HEK293T (cell line): Measurements from ENCODE around the gene HYKK.
"Not testable (repeated sequence)": the region's sequence is repeated elsewhere in the genome, so short reads cannot be mapped to it uniquely, and the experiment has no call there.

Experiments
- CTCF ChIA-PET: fragments of 350-600 bp; formaldehyde crosslinking; extraction: SDS; loops from one replicate; lab custom pipeline; 2021; ENCODE audit warnings: antibody characterized with exemption, inconsistent platforms; lab: Yijun Ruan, JAX
- POLR2A ChIA-PET: fragments of 350-600 bp; formaldehyde crosslinking; extraction: SDS; loops from one replicate; lab custom pipeline; 2020; ENCODE audit warnings: antibody characterized with exemption, inconsistent platforms; lab: Yijun Ruan, JAX
- DNase-seq: peaks from one replicate; pipeline ENCODE4 v3.0.0; 2012; ENCODE audit warnings: mixed read lengths; ENCODE audit errors: extremely low spot score
- ARNT ChIP-seq: fragments of 450-650 bp; IDR thresholded peaks from 2 replicates; pipeline ENCODE4 v1.6.1; 2017; ENCODE audit warnings: mild to moderate bottlenecking
- BHLHE40 ChIP-seq: fragments of 450-650 bp; IDR thresholded peaks from 2 replicates; pipeline ENCODE4 v1.6.1; 2016; ENCODE audit warnings: mild to moderate bottlenecking, moderate library complexity, borderline replicate concordance
- CTBP1 ChIP-seq: fragments of 450-650 bp; IDR thresholded peaks from 2 replicates; pipeline ENCODE4 v1.6.1; 2016; ENCODE audit warnings: borderline replicate concordance
- ELF4 ChIP-seq: fragments of 450-650 bp; IDR thresholded peaks from 2 replicates; pipeline ENCODE4 v1.6.1; 2017; ENCODE audit warnings: antibody characterized with exemption
- FOXA1 ChIP-seq: fragments of 450-650 bp; IDR thresholded peaks from 2 replicates; pipeline ENCODE4 v1.6.1; 2016; ENCODE audit warnings: mild to moderate bottlenecking
- FOXK2 ChIP-seq: fragments of 450-650 bp; IDR thresholded peaks from 2 replicates; pipeline ENCODE4 v1.6.1; 2016; ENCODE audit warnings: mild to moderate bottlenecking
- FOXM1 ChIP-seq: fragments of 450-650 bp; IDR thresholded peaks from 2 replicates; pipeline ENCODE4 v1.6.1; 2017; ENCODE audit warnings: mild to moderate bottlenecking, borderline replicate concordance
- HDGF ChIP-seq: fragments of 450-650 bp; IDR thresholded peaks from 2 replicates; pipeline ENCODE4 v1.6.1; 2017; ENCODE audit warnings: antibody characterized with exemption, borderline replicate concordance
- L3MBTL2 ChIP-seq: fragments of 450-650 bp; conservative IDR thresholded peaks from 2 replicates; pipeline ENCODE4 v1.6.1; 2016; ENCODE audit warnings: mild to moderate bottlenecking
- LEF1 ChIP-seq: fragments of 450-650 bp; IDR thresholded peaks from 2 replicates; pipeline ENCODE4 v1.6.1; 2017; ENCODE audit warnings: mild to moderate bottlenecking, borderline replicate concordance
- NFRKB ChIP-seq: fragments of 450-650 bp; IDR thresholded peaks from 2 replicates; pipeline ENCODE4 v1.6.1; 2016; ENCODE audit warnings: mild to moderate bottlenecking, moderate library complexity
- SP1 ChIP-seq: fragments of 450-650 bp; IDR thresholded peaks from 2 replicates; pipeline ENCODE4 v1.6.1; 2017
- SUZ12 ChIP-seq: fragments of 450-650 bp; IDR thresholded peaks from 2 replicates; pipeline ENCODE4 v1.6.1; 2016; ENCODE audit warnings: mild to moderate bottlenecking
- TARDBP ChIP-seq: fragments of 450-650 bp; IDR thresholded peaks from 2 replicates; pipeline ENCODE4 v1.6.1; 2016
- ZNF384 ChIP-seq: fragments of 450-650 bp; IDR thresholded peaks from 2 replicates; pipeline ENCODE4 v1.6.1; 2016
- TF ChIP-seq, protein P1 (sequence below): fragments of 450-650 bp; IDR thresholded peaks from 2 replicates; pipeline ENCODE4 v1.6.1; 2016

The HYKK gene

DNA sequence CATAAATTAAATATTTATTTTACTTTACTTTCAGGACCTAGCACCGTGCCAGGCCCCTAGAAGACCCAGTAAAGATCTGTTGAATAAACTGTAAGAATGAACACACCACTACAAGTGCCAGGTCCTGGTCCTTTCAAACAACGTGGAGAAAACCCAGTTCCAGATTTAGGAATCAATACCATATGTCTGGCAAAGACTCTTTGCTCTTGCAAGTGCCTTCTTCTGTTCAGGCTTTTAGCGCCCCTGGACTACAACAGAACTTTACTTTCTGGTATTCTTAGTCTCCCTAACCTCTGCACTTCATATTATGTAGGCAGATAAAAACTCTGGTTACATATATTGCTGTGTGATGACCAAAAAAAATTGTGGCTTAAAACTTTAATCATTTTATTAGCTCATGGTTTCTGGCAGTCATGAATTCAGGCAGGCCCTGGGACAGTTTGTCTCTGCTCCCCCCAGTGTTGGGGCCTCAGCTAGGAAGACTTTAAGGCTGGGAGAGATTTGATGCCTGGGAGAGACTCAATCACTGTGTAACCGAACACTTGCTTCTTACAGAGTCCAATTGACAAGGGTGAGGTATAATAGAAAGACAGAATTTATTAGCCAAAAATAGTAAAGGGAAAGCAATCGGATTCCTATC lies 30.0 kb downstream of the HYKK start:
- TF ChIP-seq, protein P1, sequence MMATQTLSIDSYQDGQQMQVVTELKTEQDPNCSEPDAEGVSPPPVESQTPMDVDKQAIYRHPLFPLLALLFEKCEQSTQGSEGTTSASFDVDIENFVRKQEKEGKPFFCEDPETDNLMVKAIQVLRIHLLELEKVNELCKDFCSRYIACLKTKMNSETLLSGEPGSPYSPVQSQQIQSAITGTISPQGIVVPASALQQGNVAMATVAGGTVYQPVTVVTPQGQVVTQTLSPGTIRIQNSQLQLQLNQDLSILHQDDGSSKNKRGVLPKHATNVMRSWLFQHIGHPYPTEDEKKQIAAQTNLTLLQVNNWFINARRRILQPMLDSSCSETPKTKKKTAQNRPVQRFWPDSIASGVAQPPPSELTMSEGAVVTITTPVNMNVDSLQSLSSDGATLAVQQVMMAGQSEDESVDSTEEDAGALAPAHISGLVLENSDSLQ = no peak
- no peak for TF ChIP-seq FOXA1
- no peak for TF ChIP-seq CTBP1
- TF ChIP-seq ZNF384 = no peak
- no peak for TF ChIP-seq NFRKB
- no peak for TF ChIP-seq LEF1
- TF ChIP-seq ELF4 = no peak
- TF ChIP-seq SP1 = no peak
- TF ChIP-seq BHLHE40 = no peak
- TF ChIP-seq FOXM1 = no peak
- TF ChIP-seq L3MBTL2 = no peak
- no peak for TF ChIP-seq HDGF
- TF ChIP-seq SUZ12 = no peak
- CTCF ChIA-PET = no interaction called here
- POLR2A ChIA-PET = no interaction called here
- no peak for DNase-seq

DNA sequence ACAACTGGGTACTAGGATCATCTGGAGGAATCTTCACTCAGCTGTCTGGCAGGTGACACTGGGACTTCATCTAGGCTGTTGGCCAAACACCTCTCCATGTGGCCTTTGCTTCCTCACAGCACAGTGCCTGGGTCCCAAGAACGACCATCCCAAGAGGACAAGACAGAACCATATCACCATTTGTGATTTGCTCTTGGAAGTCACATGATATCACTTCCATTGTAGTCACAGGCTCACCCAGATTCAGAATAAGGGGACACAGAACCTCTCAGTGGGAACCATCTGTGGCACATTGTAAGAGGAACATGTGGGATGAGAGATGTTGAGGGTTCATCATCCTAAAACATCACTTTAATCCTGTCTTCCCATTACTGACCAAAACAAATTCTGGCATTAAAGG lies 31.0 kb downstream of the HYKK start:
- no peak for DNase-seq
- TF ChIP-seq, protein P1 = no peak
- no peak for TF ChIP-seq CTBP1
- TF ChIP-seq FOXA1 = no peak
- no peak for TF ChIP-seq HDGF
- TF ChIP-seq BHLHE40 = no peak
- no peak for TF ChIP-seq ZNF384
- no peak for TF ChIP-seq TARDBP
- no peak for TF ChIP-seq FOXK2
- CTCF ChIA-PET = no interaction called here
- POLR2A ChIA-PET = interaction anchor here (1.4 kb wide), 1 partner anchor 28 kb away, joined by 3 read pairs; no protein-coding TSS in a partner anchor

DNA sequence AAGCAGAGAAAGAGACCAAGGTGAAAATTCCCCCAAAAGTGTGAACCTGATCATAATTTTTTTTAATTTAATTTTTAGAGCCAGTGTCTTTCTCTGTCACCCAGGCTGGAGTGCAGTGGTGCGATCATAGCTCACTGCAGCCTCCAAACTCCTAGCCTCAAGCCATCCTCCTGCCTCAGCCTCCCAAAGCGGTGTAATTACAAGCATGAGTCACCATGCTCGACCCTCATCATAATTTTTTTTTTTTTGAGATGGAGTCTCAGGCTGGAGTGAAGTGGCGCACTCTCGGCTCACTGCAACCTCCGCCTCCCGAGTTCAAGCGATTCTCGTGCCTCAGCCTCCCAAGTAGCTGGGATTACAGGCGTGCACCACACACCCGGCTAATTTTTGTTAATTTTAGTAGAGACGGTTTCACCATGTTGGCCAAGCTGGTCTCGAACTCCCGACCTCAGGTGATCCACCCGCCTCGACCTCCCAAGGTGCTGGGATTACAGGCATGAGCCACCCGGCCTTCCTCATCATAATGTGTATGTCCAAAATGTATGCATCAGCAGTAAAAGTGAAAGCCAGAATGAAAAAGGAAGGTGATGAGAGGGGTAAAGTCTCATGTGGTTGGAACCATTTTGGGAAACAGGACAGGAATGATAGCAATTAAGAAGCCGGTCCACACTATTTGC lies 32.2 kb downstream of the HYKK start:
- DNase-seq, CTCF ChIA-PET: not testable (repeated sequence)
- POLR2A ChIA-PET = interaction anchor here (0.5 to 3.1 kb wide), 30 partner anchors 9 to 458 kb away, joined by 3 to 69 read pairs (median 4); partner anchors contain the start of genes CHRNA3, CHRNA5, HYKK and MORF4L1

DNA sequence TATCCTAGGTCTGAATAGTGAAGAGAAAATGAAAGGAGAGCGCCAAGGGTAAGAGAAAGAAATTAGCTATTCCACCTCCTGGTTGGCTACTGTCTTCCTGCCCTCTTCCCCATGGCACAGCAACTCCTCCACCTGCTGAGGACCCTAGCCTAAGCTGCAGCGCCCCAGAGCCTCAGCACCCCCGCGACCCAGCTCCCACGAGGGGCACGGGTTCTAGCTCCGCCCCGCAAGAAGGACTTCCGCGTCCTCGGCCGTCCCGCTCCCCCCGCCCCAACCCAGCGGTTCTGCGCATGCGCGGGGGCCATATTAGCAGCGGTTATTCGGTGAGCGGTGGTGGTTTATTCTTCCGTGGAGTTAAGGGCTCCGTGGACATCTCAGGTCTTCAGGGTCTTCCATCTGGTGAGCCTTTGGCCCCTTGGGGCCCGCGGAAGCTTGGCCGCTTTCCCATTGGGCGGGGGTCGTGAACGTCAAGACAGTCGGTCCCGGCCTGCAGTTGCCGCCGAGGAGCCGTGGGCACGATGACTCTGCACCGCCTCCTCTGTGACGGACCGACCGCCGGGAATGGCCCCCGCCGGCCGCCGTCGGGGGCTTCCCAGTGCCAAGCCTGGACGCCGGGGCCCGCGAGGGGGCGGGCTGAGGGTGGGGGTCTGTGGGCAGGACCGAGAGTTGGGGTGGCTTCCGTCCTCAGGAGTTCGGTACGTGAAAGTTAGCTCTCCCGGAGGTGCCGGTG lies 32.9 kb downstream of the HYKK start, which contains the start of gene PSMA4:
Gene PSMA4, plus strand, starts transcription at position 304 of the 730 bp plus-strand sequence. CDS start 1,484 bp downstream, outside the sequence.
- CTCF ChIA-PET = interaction anchor here (1.3 kb wide), 1 partner anchor 57 kb away, joined by 3 read pairs; no protein-coding TSS in a partner anchor
- POLR2A ChIA-PET = interaction anchor here (0.5 to 3.1 kb wide), 34 partner anchors 10 to 458 kb away, joined by 3 to 69 read pairs (median 4); partner anchors contain the start of genes CHRNA3, CHRNA5, HYKK and MORF4L1
- TF ChIP-seq BHLHE40 (no peak), ELF4 (peak; percentile 95), L3MBTL2 (peak; percentile 61)
- peak; percentile 97 for DNase-seq

DNA sequence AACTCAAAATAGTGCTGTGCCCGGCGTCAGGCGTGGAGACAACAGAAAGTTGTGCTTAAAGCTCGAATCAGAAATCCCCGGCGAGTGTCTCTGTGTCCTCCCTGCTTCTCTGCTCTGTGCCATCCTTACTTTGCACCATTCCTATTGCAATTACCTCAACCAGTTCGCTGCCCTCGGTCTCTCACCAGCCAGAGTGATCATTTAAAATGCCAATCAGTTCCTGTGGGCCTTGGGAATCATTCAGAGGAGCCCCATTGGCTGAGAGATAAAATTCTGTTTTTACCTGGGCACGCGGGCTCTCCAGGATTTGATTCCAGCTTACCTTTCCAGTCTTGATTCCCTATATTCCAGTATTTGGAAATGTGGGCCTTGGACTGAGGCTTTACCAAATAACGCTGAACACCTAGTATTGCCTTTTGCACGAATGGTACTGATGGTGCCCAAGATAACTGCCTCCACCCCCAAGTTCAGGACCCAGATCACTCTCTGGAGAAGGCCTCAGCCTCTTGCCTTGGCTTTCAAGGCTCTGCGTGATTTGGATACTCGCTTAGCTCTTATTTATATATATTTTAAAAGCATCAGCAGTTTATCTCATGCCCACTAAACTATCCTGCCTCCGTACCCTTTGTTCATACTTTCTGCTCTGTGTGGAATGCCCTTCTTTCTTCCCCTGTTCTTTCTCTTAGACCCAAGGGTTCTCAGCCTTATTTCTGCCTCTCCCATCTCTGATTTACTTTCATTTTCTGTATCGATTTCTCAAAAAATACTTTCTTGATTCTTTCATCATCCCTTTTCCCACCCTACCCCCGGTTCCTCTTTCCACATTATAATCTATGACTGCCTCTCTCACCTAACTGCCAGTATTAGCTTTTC lies 33.7 kb downstream of the HYKK start:
- TF ChIP-seq CTBP1 = no peak
- TF ChIP-seq, protein P1 = peak; percentile 50; the same call in 1 of the 2 replicates
- POLR2A ChIA-PET = interaction anchor here (0.8 to 3.1 kb wide), 18 partner anchors 10 to 241 kb away, joined by 3 to 69 read pairs (median 5); partner anchors contain the start of genes CHRNA3, CHRNA5, HYKK and SKIC8
- CTCF ChIA-PET = interaction anchor here (1.3 kb wide), 1 partner anchor 56 kb away, joined by 3 read pairs; no protein-coding TSS in a partner anchor
- peak; percentile 18 for DNase-seq

DNA sequence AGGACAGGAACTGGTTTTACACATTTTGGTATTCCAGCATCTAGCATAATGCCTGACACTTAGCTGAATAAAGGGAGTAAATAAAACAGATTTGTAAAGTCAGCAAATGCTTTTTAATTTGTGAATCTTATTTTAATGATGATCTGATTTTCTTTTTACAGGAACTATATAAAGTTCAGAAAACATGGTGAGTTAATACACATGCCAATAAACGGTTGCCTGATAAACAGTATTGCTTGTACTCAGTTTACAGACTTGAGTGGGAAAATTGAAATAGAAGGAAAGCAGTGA lies 34.3 kb downstream of the HYKK start:
- CTCF ChIA-PET = no interaction called here
- no peak for DNase-seq
- POLR2A ChIA-PET = interaction anchor here (1.2 to 3.1 kb wide), 5 partner anchors 9 to 242 kb away, joined by 3 to 69 read pairs (median 27); partner anchors contain the start of genes CHRNA5, HYKK and SKIC8
- no peak for TF ChIP-seq ARNT
- TF ChIP-seq ZNF384 = no peak
- TF ChIP-seq NFRKB = no peak
- TF ChIP-seq ELF4 = no peak
- no peak for TF ChIP-seq FOXA1
- TF ChIP-seq L3MBTL2 = no peak
- no peak for TF ChIP-seq SUZ12
- no peak for TF ChIP-seq CTBP1
- TF ChIP-seq BHLHE40 = no peak
- TF ChIP-seq, protein P1 = no peak
- TF ChIP-seq TARDBP = no peak
- TF ChIP-seq LEF1 = no peak
- TF ChIP-seq FOXK2 = no peak
- no peak for TF ChIP-seq HDGF
- no peak for TF ChIP-seq SP1
- TF ChIP-seq FOXM1 = no peak
